HCT116 (cell line): ENCODE results near the gene PPIH. TPM values are rescaled to one million over a fixed set of nuclear protein-coding genes. Genes with fewer than 3 reads are reported as not detected.

ENCODE experiments used
- ATAC-seq: fragments of 200-7000 bp; cut with Tn5 transposase; 2 replicates; pipeline ENCODE4 v1.9.1; 2020; ENCODE audit warnings: mild to moderate bottlenecking, moderate library complexity
- BruUV-seq: library from RNA; stranded (reverse); fragments of 400-500 nt; replicated peaks from 2 replicates; lab custom pipeline; 2021; lab: Mats Ljungman, UMichigan
- CTCF ChIA-PET: fragments of 300-600 bp; sonication (Branson Sonifier 250); formaldehyde crosslinking; loops from one replicate; lab custom pipeline; 2021; ENCODE audit warnings: antibody characterized with exemption; lab: Charles Lee
- POLR2A ChIA-PET: fragments of 300-600, 350-600 bp; sonication (Branson Sonifier 250); formaldehyde crosslinking; loops from one replicate; lab custom pipeline; 2021; ENCODE audit warnings: antibody characterized with exemption; lab: Charles Lee
- RAD21 ChIA-PET, 2 experiments: fragments of 300-600 bp; sonication (Branson Sonifier 250); formaldehyde crosslinking; loops; one replicate each; lab custom pipeline; 2023; ENCODE audit warnings: low total read pairs in 2 of 2; ENCODE audit not compliant: uncharacterized antibody in 2 of 2, unreplicated experiment in 2 of 2, low non-redundant PET in 1 of 2; lab: Charles Lee
- DNase-seq: peaks from one replicate; pipeline ENCODE4 v3.0.0-alpha.2; 2010; ENCODE audit warnings: low read depth, low spot score
- H2AFZ ChIP-seq: fragments of 200-600 bp; shearing (Covaris generic), sonication (generic); 2 replicates; pipeline ENCODE4 v1.6.1; 2017; ENCODE audit warnings: low read depth, mixed run types, mixed read lengths, antibody characterized with exemption, low read length; ENCODE audit not compliant: poor library complexity, severe bottlenecking
- H3K27ac ChIP-seq: 2 replicates; pipeline ENCODE4 v1.5.1; 2012; ENCODE audit warnings: low read depth, low read length
- H3K27me3 ChIP-seq: fragments of 200-600 bp; sonication (generic); 2 replicates; pipeline ENCODE4 v1.6.1; 2016; ENCODE audit warnings: mixed run types, low read length, mixed read lengths; ENCODE audit not compliant: insufficient read depth
- H3K36me3 ChIP-seq, 2 experiments: fragments of 200-500 bp in 1 of 2; fragments of 200-600 bp in 1 of 2; sonication (Bioruptor generic) in 1 of 2; sonication (generic) in 1 of 2; 2 replicates each; pipeline versions ENCODE4 v1.5.1 to v1.6.1; 2014 to 2016; ENCODE audit warnings: low read length in 2 of 2, inconsistent platforms in 1 of 2, mixed read lengths in 1 of 2, mixed run types in 1 of 2; ENCODE audit not compliant: insufficient read depth in 2 of 2, control insufficient read depth in 1 of 2
- H3K4me1 ChIP-seq, 2 experiments: fragments of 200-600 bp in 1 of 2; sonication (generic) in 1 of 2; 2 replicates each; pipeline versions ENCODE4 v1.5.1 to v1.6.1; 2012 to 2017; ENCODE audit warnings: low read length in 2 of 2, inconsistent platforms in 1 of 2, mild to moderate bottlenecking in 1 of 2, mixed read lengths in 1 of 2, mixed run types in 1 of 2, moderate library complexity in 1 of 2; ENCODE audit not compliant: insufficient read depth in 2 of 2, control insufficient read depth in 1 of 2
- H3K4me2 ChIP-seq: fragments of 200-600 bp; sonication (generic); 2 replicates; pipeline ENCODE4 v1.6.1; 2017; ENCODE audit warnings: mixed run types, low read length, mixed read lengths
- H3K4me3 ChIP-seq, 2 experiments: fragments of 200-600 bp in 1 of 2; sonication (generic) in 1 of 2; replicated peaks in 1 of 2; 2 replicates each; pipeline ENCODE4 v1.5.1; 2011 to 2016; ENCODE audit warnings: low read length in 2 of 2, control low read depth in 1 of 2, low read depth in 1 of 2, mild to moderate bottlenecking in 1 of 2, mixed read lengths in 1 of 2, mixed run types in 1 of 2
- H3K79me2 ChIP-seq: fragments of 200-600 bp; sonication (generic); 2 replicates; pipeline ENCODE4 v1.6.1; 2017; ENCODE audit warnings: mild to moderate bottlenecking, mixed run types, low read length, moderate library complexity, mixed read lengths; ENCODE audit not compliant: insufficient read depth
- H3K9ac ChIP-seq: fragments of 200-600 bp; sonication (generic); 2 replicates; pipeline ENCODE4 v1.6.1; 2016; ENCODE audit warnings: low read length, mixed read lengths
- H3K9me2 ChIP-seq: fragments of 200-600 bp; sonication (generic), shearing (Covaris generic); 2 replicates; pipeline ENCODE4 v1.6.1; 2017; ENCODE audit warnings: mixed run types, mild to moderate bottlenecking, moderate library complexity; ENCODE audit not compliant: insufficient read depth
- H3K9me3 ChIP-seq, 2 experiments: fragments of 200-500 bp in 1 of 2; fragments of 200-600 bp in 1 of 2; sonication (Bioruptor generic) in 1 of 2; sonication (generic) in 1 of 2; 2 replicates each; pipeline ENCODE4 v1.6.1; 2014 to 2017; ENCODE audit warnings: low read length in 2 of 2, mixed read lengths in 2 of 2, inconsistent platforms in 1 of 2, low read depth in 1 of 2, mild to moderate bottlenecking in 1 of 2, mixed run types in 1 of 2, moderate library complexity in 1 of 2; ENCODE audit not compliant: control insufficient read depth in 1 of 2, insufficient read depth in 1 of 2
- H4K20me1 ChIP-seq: fragments of 200-600 bp; sonication (generic), shearing (Covaris generic); 2 replicates; pipeline ENCODE4 v1.6.1; 2017; ENCODE audit warnings: mixed run types, mild to moderate bottlenecking, moderate library complexity; ENCODE audit not compliant: insufficient read depth
- ATF3 ChIP-seq: IDR thresholded peaks from 2 replicates; pipeline ENCODE4 v1.6.1; 2012
- CBX3 ChIP-seq: IDR thresholded peaks from 2 replicates; pipeline ENCODE4 v1.6.1; 2012; ENCODE audit warnings: low read depth
- FOSL1 ChIP-seq: IDR thresholded peaks from 2 replicates; pipeline ENCODE4 v1.6.1; 2012; ENCODE audit warnings: low read depth
- MAX ChIP-seq: IDR thresholded peaks from 2 replicates; pipeline ENCODE4 v1.6.1; 2012
- POLR2A ChIP-seq: IDR thresholded peaks from 2 replicates; pipeline ENCODE4 v1.7.0; 2011; ENCODE audit warnings: borderline replicate concordance; ENCODE audit not compliant: insufficient read depth, insufficient read length; ENCODE audit errors: extremely low read depth
- POLR2AphosphoS5 ChIP-seq: IDR thresholded peaks from 2 replicates; pipeline ENCODE4 v1.6.1; 2011; ENCODE audit warnings: mild to moderate bottlenecking, low read depth, low read length, moderate library complexity
- REST ChIP-seq: IDR thresholded peaks from 2 replicates; pipeline ENCODE4 v1.6.1; 2012; ENCODE audit warnings: low read depth
- SIN3A ChIP-seq: IDR thresholded peaks from 2 replicates; pipeline ENCODE4 v1.6.1; 2012; ENCODE audit warnings: low read depth
- SRF ChIP-seq: IDR thresholded peaks from 2 replicates; pipeline ENCODE4 v1.6.1; 2012; ENCODE audit warnings: low read depth
- TCF7L2 ChIP-seq: IDR thresholded peaks from 2 replicates; pipeline ENCODE4 v1.7.0; 2011; ENCODE audit warnings: borderline replicate concordance, inconsistent platforms; ENCODE audit not compliant: insufficient read depth, insufficient read length; ENCODE audit errors: extremely low read depth
- ZBTB33 ChIP-seq: IDR thresholded peaks from 2 replicates; pipeline ENCODE4 v1.6.1; 2011; ENCODE audit warnings: mild to moderate bottlenecking, low read length, moderate library complexity; ENCODE audit not compliant: insufficient replicate concordance; ENCODE audit errors: extremely low read depth
- intact Hi-C: fragments of 100-400 bp; cut with micrococcal nuclease; formaldehyde crosslinking; loops from 2 replicates; pipeline ENCODE4 v1.10.0; 2022
- total RNA-seq: library from RNA; stranded (reverse); gene quantifications from one replicate; pipeline ENCODE4 v1.2.1, GENCODE V29; 2021; ENCODE audit not compliant: unreplicated experiment
- TF ChIP-seq, protein P1 (sequence below), 3 experiments: fragments of 200-600 bp in 1 of 3; sonication (generic) in 1 of 3; IDR thresholded peaks in 2 of 3; conservative IDR thresholded peaks in 1 of 3; 2 replicates each; pipeline ENCODE4 v1.5.1; 2012 to 2017; ENCODE audit warnings: low read depth in 2 of 3, low read length in 2 of 3, antibody characterized with exemption in 1 of 3, borderline replicate concordance in 1 of 3, control low read depth in 1 of 3, mild to moderate bottlenecking in 1 of 3, mixed read lengths in 1 of 3, mixed run types in 1 of 3, moderate library complexity in 1 of 3; ENCODE audit not compliant: insufficient read depth in 1 of 3

The PPIH gene
- total RNA-seq, 1 experiment from 2014 or later = 100 TPM

GRCh38 chr1:42679364-42679983, 21.3 kb downstream of the PPIH start:
- BruUV-seq = no TSS peak
- intact Hi-C loops = no loop called here
- no peak overlapping the region for H3K4me3 ChIP-seq
- H3K27me3 ChIP-seq = no peaks in the 10 kb centered on the region
- no peak for TF ChIP-seq SRF
- TF ChIP-seq POLR2AphosphoS5 = no peak
- TF ChIP-seq FOSL1 = no peak
- TF ChIP-seq ATF3 = no peak
- no peak for TF ChIP-seq POLR2A
- TF ChIP-seq, protein P1, sequence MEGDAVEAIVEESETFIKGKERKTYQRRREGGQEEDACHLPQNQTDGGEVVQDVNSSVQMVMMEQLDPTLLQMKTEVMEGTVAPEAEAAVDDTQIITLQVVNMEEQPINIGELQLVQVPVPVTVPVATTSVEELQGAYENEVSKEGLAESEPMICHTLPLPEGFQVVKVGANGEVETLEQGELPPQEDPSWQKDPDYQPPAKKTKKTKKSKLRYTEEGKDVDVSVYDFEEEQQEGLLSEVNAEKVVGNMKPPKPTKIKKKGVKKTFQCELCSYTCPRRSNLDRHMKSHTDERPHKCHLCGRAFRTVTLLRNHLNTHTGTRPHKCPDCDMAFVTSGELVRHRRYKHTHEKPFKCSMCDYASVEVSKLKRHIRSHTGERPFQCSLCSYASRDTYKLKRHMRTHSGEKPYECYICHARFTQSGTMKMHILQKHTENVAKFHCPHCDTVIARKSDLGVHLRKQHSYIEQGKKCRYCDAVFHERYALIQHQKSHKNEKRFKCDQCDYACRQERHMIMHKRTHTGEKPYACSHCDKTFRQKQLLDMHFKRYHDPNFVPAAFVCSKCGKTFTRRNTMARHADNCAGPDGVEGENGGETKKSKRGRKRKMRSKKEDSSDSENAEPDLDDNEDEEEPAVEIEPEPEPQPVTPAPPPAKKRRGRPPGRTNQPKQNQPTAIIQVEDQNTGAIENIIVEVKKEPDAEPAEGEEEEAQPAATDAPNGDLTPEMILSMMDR (IDR thresholded peaks at IDR 0.05 in 2 of 3, conservative IDR thresholded peaks at IDR 0.05 in 1 of 3; ENCODE audit: borderline replicate concordance in 1 of 3, insufficient read depth in 1 of 3, low read depth in 2 of 3, low read length in 2 of 3) = no peak
- TF ChIP-seq MAX = no peak
- TF ChIP-seq TCF7L2 = no peak
- no peak for TF ChIP-seq CBX3
- no peak for TF ChIP-seq ZBTB33
- TF ChIP-seq SIN3A = no peak
- TF ChIP-seq REST = no peak
- TF ChIP-seq, all 23 proteins: peak for 0
- no peak overlapping the region for H2AFZ ChIP-seq
- H3K9me3 ChIP-seq = no peaks in the 10 kb centered on the region
- H3K4me1 ChIP-seq = peaks cover 3 to 21% of the 10 kb centered on the region in 2 experiments
- CTCF ChIA-PET = no interaction called here
- H3K79me2 ChIP-seq = peaks cover 34% of the 10 kb centered on the region
- RAD21 ChIA-PET = no interaction called here
- no peak for ATAC-seq
- H3K27ac ChIP-seq = no peak overlapping the region
- peaks cover 12% of the 10 kb centered on the region; the same call in 1 of the 2 replicates for H4K20me1 ChIP-seq
- no peak overlapping the region for H3K4me2 ChIP-seq
- no peaks in the 10 kb centered on the region for H3K9me2 ChIP-seq
- H3K36me3 ChIP-seq = peaks cover 12 to 34% of the 10 kb centered on the region in 2 experiments; a peak in 3 of 4 replicates
- no peak overlapping the region for H3K9ac ChIP-seq
- POLR2A ChIA-PET = interaction anchor here (0.6 to 1.8 kb wide), 2 partner anchors 19 to 21 kb away, joined by 3 to 4 read pairs; no protein-coding TSS in a partner anchor
- no peak for DNase-seq
